ENCODE data around the gene NQO2. TPM values are rescaled to one million over a fixed set of nuclear protein-coding genes. Genes with fewer than 3 reads are reported as not detected.

Gene NQO2
- total and polyA plus RNA-seq, 2 of the 13 experiments (the other 11 are each of a cell fraction or from before 2014, with no cell fraction given) = 32.2 to 56.5 TPM

- peak; percentile 48; the same call in 1 of the 2 replicates for TF ChIP-seq ZNF614 (CRISPR knock-in tag; IDR thresholded peaks at IDR 0.05; ENCODE audit: borderline replicate concordance)
- TF ChIP-seq PCBP1 (IDR thresholded peaks at IDR 0.05; ENCODE audit: borderline replicate concordance, low read depth, low read length) = 0 out of 2 replicates have a peak, but pooled peaks have one; percentile 21
- TF ChIP-seq ZNF451 (CRISPR knock-in tag; IDR thresholded peaks at IDR 0.05) = 0 out of 2 replicates have a peak, but pooled peaks have one; percentile 42
- peak; percentile 57; the same call in 1 of the 2 replicates for TF ChIP-seq CEBPG (CRISPR knock-in tag; IDR thresholded peaks at IDR 0.05)
- TF ChIP-seq ZBTB3 (CRISPR knock-in tag; IDR thresholded peaks at IDR 0.05; ENCODE audit: borderline replicate concordance, low read depth) = no peak
- no peak for TF ChIP-seq NFYB (CRISPR knock-in tag; IDR thresholded peaks at IDR 0.05)
- peak; percentile 64 for TF ChIP-seq ZNF746 (CRISPR knock-in tag; IDR thresholded peaks at IDR 0.05)
- peak; percentile 18; the same call in 1 of the 2 replicates for TF ChIP-seq HNF4A (CRISPR knock-in tag; IDR thresholded peaks at IDR 0.05)
- TF ChIP-seq EP300 (IDR thresholded peaks at IDR 0.05; ENCODE audit: low read depth in 2 of 2, low read length in 2 of 2) = peak in 1 of 2 experiments; percentile 10; a peak in 2 of 4 replicates
- 0 out of 2 replicates have a peak, but pooled peaks have one; percentile 9 for TF ChIP-seq EP300 (CRISPR knock-in tag; IDR thresholded peaks at IDR 0.05; ENCODE audit: borderline replicate concordance)
- TF ChIP-seq LCORL (IDR thresholded peaks at IDR 0.05) = no peak
- 0 out of 2 replicates have a peak, but pooled peaks have one; percentile 18 for TF ChIP-seq LCORL (CRISPR knock-in tag; IDR thresholded peaks at IDR 0.05)
- TF ChIP-seq ZNF709 (CRISPR knock-in tag; IDR thresholded peaks at IDR 0.05) = peak; percentile 98
- no peak for TF ChIP-seq CEBPZ (IDR thresholded peaks at IDR 0.05; ENCODE audit: low read length)
- TF ChIP-seq TCF12 (IDR thresholded peaks at IDR 0.05) = no peak
- peak; percentile 51; the same call in 1 of the 2 replicates for TF ChIP-seq TCF12 (CRISPR knock-in tag; IDR thresholded peaks at IDR 0.05)
- TF ChIP-seq MED1 (CRISPR knock-in tag; IDR thresholded peaks at IDR 0.05) = peak; percentile 55
- TF ChIP-seq FLYWCH1 (CRISPR knock-in tag; IDR thresholded peaks at IDR 0.05) = peak; percentile 30; the same call in 1 of the 2 replicates
- no peak for TF ChIP-seq ETS1 (CRISPR knock-in tag; IDR thresholded peaks at IDR 0.05)
- TF ChIP-seq CBX2 (IDR thresholded peaks at IDR 0.05; ENCODE audit: low read depth, low read length) = no peak
- TF ChIP-seq CBX2 (CRISPR knock-in tag; IDR thresholded peaks at IDR 0.05; ENCODE audit: low read depth) = 0 out of 2 replicates have a peak, but pooled peaks have one; percentile 42
- TF ChIP-seq MYNN (CRISPR knock-in tag; IDR thresholded peaks at IDR 0.05; ENCODE audit: low read depth) = no peak; the same call in 1 of the 2 replicates
- TF ChIP-seq MAF1 (CRISPR knock-in tag; IDR thresholded peaks at IDR 0.05; ENCODE audit: borderline replicate concordance) = peak; percentile 65; the same call in 1 of the 2 replicates
- TF ChIP-seq NFKB2 (CRISPR knock-in tag; IDR thresholded peaks at IDR 0.05; ENCODE audit: borderline replicate concordance) = peak; percentile 94
- TF ChIP-seq ZNF367 (CRISPR knock-in tag; IDR thresholded peaks at IDR 0.05; ENCODE audit: borderline replicate concordance) = peak; percentile 42; the same call in 1 of the 2 replicates
- TF ChIP-seq ZNF616 (CRISPR knock-in tag; IDR thresholded peaks at IDR 0.05; ENCODE audit: low read depth) = 0 out of 2 replicates have a peak, but pooled peaks have one; percentile 35
- no peak for TF ChIP-seq ZBTB1 (CRISPR knock-in tag; IDR thresholded peaks at IDR 0.05; ENCODE audit: borderline replicate concordance)
Measured at GRCh38 chr6:2988426-2989331, 11.0 kb upstream of the NQO2 start (continued).
